ENCODE results near the gene GGA3.
A peak's percentile ranks its signal among the peaks of the same experiment; 100 is the strongest.
"Not testable (repeated sequence)": the region's sequence is repeated elsewhere in the genome, so short reads cannot be mapped to it uniquely, and the experiment has no call there.

GGA3 gene

GRCh38 chr17:75231741-75232464 lies 29.5 kb downstream of the GGA3 start:
- H3K9me3 ChIP-seq (ENCODE audit: control insufficient read depth in 1 of 2, low read length in 2 of 2), result no peaks in the 10 kb centered on the region
- no peak overlapping the region for H3K4me3 ChIP-seq (ENCODE audit: low read depth in 1 of 2, low read length in 2 of 2)
- H3K27me3 ChIP-seq (ENCODE audit: low read depth, low read length), result no peaks in the 10 kb centered on the region
- no peak overlapping the region for H3K27ac ChIP-seq (ENCODE audit: low read length)
- H3K4me1 ChIP-seq (ENCODE audit: control insufficient read depth in 1 of 2, insufficient read depth in 2 of 2, low read length in 2 of 2), result peaks cover 0 to 6% of the 10 kb centered on the region in 2 donors
- H3K36me3 ChIP-seq (ENCODE audit: control insufficient read depth in 1 of 2, insufficient read depth in 2 of 2, low read length in 2 of 2), result peaks cover 54 to 69% of the 10 kb centered on the region in 2 donors

GRCh38 chr17:75231071-75231470 lies 30.3 kb downstream of the GGA3 start:
- Histone ChIP-seq H3K27me3 (ENCODE audit: low read depth, low read length) (no peaks in the 10 kb centered on the region), H3K4me1 (ENCODE audit: control insufficient read depth in 1 of 2, insufficient read depth in 2 of 2, low read length in 2 of 2) (peaks cover 0 to 6% of the 10 kb centered on the region in 2 donors), H3K27ac (ENCODE audit: low read length) (no peak overlapping the region), H3K4me3 (ENCODE audit: low read depth in 1 of 2, low read length in 2 of 2) (no peak overlapping the region), H3K36me3 (ENCODE audit: control insufficient read depth in 1 of 2, insufficient read depth in 2 of 2, low read length in 2 of 2) (peaks cover 54 to 69% of the 10 kb centered on the region in 2 donors), H3K9me3 (ENCODE audit: control insufficient read depth in 1 of 2, low read length in 2 of 2) (no peaks in the 10 kb centered on the region)

- peaks cover 0 to 6% of the 10 kb centered on the region in 2 donors for H3K4me1 ChIP-seq (ENCODE audit: control insufficient read depth in 1 of 2, insufficient read depth in 2 of 2, low read length in 2 of 2)
- no peaks in the 10 kb centered on the region for H3K27me3 ChIP-seq (ENCODE audit: low read depth, low read length)
- no peaks in the 10 kb centered on the region for H3K9me3 ChIP-seq (ENCODE audit: control insufficient read depth in 1 of 2, low read length in 2 of 2)
- no peak overlapping the region for H3K4me3 ChIP-seq (ENCODE audit: low read depth in 1 of 2, low read length in 2 of 2)
- peak overlapping the region; percentile 33 for H3K27ac ChIP-seq (ENCODE audit: low read length)
- peaks cover 50 to 69% of the 10 kb centered on the region in 2 donors for H3K36me3 ChIP-seq (ENCODE audit: control insufficient read depth in 1 of 2, insufficient read depth in 2 of 2, low read length in 2 of 2)
Measured at GRCh38 chr17:75228847-75229246, 32.6 kb downstream of the GGA3 start.

GRCh38 chr17:75228305-75228704 lies 33.1 kb downstream of the GGA3 start:
- Histone ChIP-seq H3K4me1 (ENCODE audit: control insufficient read depth in 1 of 2, insufficient read depth in 2 of 2, low read length in 2 of 2) (peaks cover 0 to 6% of the 10 kb centered on the region in 2 donors), H3K36me3 (ENCODE audit: control insufficient read depth in 1 of 2, insufficient read depth in 2 of 2, low read length in 2 of 2) (peaks cover 50 to 69% of the 10 kb centered on the region in 2 donors), H3K27me3 (ENCODE audit: low read depth, low read length) (no peaks in the 10 kb centered on the region), H3K4me3 (ENCODE audit: low read depth in 1 of 2, low read length in 2 of 2) (no peak overlapping the region), H3K9me3 (ENCODE audit: control insufficient read depth in 1 of 2, low read length in 2 of 2) (no peaks in the 10 kb centered on the region), H3K27ac (ENCODE audit: low read length) (peak overlapping the region; percentile 33)

GRCh38 chr17:75227729-75228128 lies 33.7 kb downstream of the GGA3 start:
- no peak overlapping the region for H3K27ac ChIP-seq (ENCODE audit: low read length)
- peaks cover 0 to 6% of the 10 kb centered on the region in 2 donors for H3K4me1 ChIP-seq (ENCODE audit: control insufficient read depth in 1 of 2, insufficient read depth in 2 of 2, low read length in 2 of 2)
- no peaks in the 10 kb centered on the region for H3K27me3 ChIP-seq (ENCODE audit: low read depth, low read length)
- H3K36me3 ChIP-seq (ENCODE audit: control insufficient read depth in 1 of 2, insufficient read depth in 2 of 2, low read length in 2 of 2), result peaks cover 45 to 65% of the 10 kb centered on the region in 2 donors
- H3K4me3 ChIP-seq (ENCODE audit: low read depth in 1 of 2, low read length in 2 of 2), result no peak overlapping the region
- no peaks in the 10 kb centered on the region for H3K9me3 ChIP-seq (ENCODE audit: control insufficient read depth in 1 of 2, low read length in 2 of 2)

- H3K27me3 ChIP-seq (ENCODE audit: low read depth, low read length), result no peaks in the 10 kb centered on the region
- H3K27ac ChIP-seq (ENCODE audit: low read length), result no peak overlapping the region
- H3K36me3 ChIP-seq (ENCODE audit: control insufficient read depth in 1 of 2, insufficient read depth in 2 of 2, low read length in 2 of 2), result peaks cover 39 to 54% of the 10 kb centered on the region in 2 donors
- H3K4me1 ChIP-seq (ENCODE audit: control insufficient read depth in 1 of 2, insufficient read depth in 2 of 2, low read length in 2 of 2), result peaks cover 0 to 6% of the 10 kb centered on the region in 2 donors
- H3K4me3 ChIP-seq (ENCODE audit: low read depth in 1 of 2, low read length in 2 of 2), result no peak overlapping the region
- no peaks in the 10 kb centered on the region for H3K9me3 ChIP-seq (ENCODE audit: control insufficient read depth in 1 of 2, low read length in 2 of 2)
Measured at GRCh38 chr17:75225016-75225415, 36.4 kb downstream of the GGA3 start.

- peaks cover 39 to 59% of the 10 kb centered on the region in 2 donors for H3K36me3 ChIP-seq (ENCODE audit: control insufficient read depth in 1 of 2, insufficient read depth in 2 of 2, low read length in 2 of 2)
- H3K27me3 ChIP-seq (ENCODE audit: low read depth, low read length), result no peaks in the 10 kb centered on the region
- H3K4me3 ChIP-seq (ENCODE audit: low read depth in 1 of 2, low read length in 2 of 2), result no peak overlapping the region
- no peak overlapping the region for H3K27ac ChIP-seq (ENCODE audit: low read length)
- H3K9me3 ChIP-seq (ENCODE audit: control insufficient read depth in 1 of 2, low read length in 2 of 2), result no peaks in the 10 kb centered on the region
- no peaks in the 10 kb centered on the region for H3K4me1 ChIP-seq (ENCODE audit: control insufficient read depth in 1 of 2, insufficient read depth in 2 of 2, low read length in 2 of 2)
Measured at GRCh38 chr17:75219815-75220214, 41.6 kb downstream of the GGA3 start.

- Histone ChIP-seq H3K36me3 (ENCODE audit: control insufficient read depth in 1 of 2, insufficient read depth in 2 of 2, low read length in 2 of 2) (peaks cover 46 to 63% of the 10 kb centered on the region in 2 donors), H3K27ac (ENCODE audit: low read length) (no peak overlapping the region)
Measured at GRCh38 chr17:75218131-75218530, 43.3 kb downstream of the GGA3 start.

GRCh38 chr17:75209061-75209460 lies 52.3 kb downstream of the GGA3 start:
- H3K36me3 ChIP-seq (ENCODE audit: control insufficient read depth in 1 of 2, insufficient read depth in 2 of 2, low read length in 2 of 2), result peaks cover 21 to 43% of the 10 kb centered on the region in 2 donors
- no peak overlapping the region for H3K27ac ChIP-seq (ENCODE audit: low read length)

More at GRCh38 chr17:75218131-75218530, 43.3 kb downstream of the GGA3 start:
- Histone ChIP-seq H3K9me3 (ENCODE audit: control insufficient read depth in 1 of 2, low read length in 2 of 2) (no peaks in the 10 kb centered on the region), H3K27me3 (ENCODE audit: low read depth, low read length) (no peaks in the 10 kb centered on the region), H3K4me1 (ENCODE audit: control insufficient read depth in 1 of 2, insufficient read depth in 2 of 2, low read length in 2 of 2) (no peaks in the 10 kb centered on the region), H3K4me3 (ENCODE audit: low read depth in 1 of 2, low read length in 2 of 2) (no peak overlapping the region)

GRCh38 chr17:75208161-75208560 lies 53.2 kb downstream of the GGA3 start:
- Histone ChIP-seq H3K9me3 (ENCODE audit: control insufficient read depth in 1 of 2, low read length in 2 of 2) (no peaks in the 10 kb centered on the region), H3K4me3 (ENCODE audit: low read depth in 1 of 2, low read length in 2 of 2) (no peak overlapping the region), H3K27ac (ENCODE audit: low read length) (no peak overlapping the region), H3K36me3 (ENCODE audit: control insufficient read depth in 1 of 2, insufficient read depth in 2 of 2, low read length in 2 of 2) (peaks cover 18 to 37% of the 10 kb centered on the region in 2 donors), H3K27me3 (ENCODE audit: low read depth, low read length) (no peaks in the 10 kb centered on the region), H3K4me1 (ENCODE audit: control insufficient read depth in 1 of 2, insufficient read depth in 2 of 2, low read length in 2 of 2) (peaks cover 0 to 10% of the 10 kb centered on the region in 2 donors)

More at GRCh38 chr17:75209061-75209460, 52.3 kb downstream of the GGA3 start:
- peaks cover 0 to 10% of the 10 kb centered on the region in 2 donors for H3K4me1 ChIP-seq (ENCODE audit: control insufficient read depth in 1 of 2, insufficient read depth in 2 of 2, low read length in 2 of 2)
- H3K9me3 ChIP-seq (ENCODE audit: control insufficient read depth in 1 of 2, low read length in 2 of 2), result no peaks in the 10 kb centered on the region
- H3K4me3 ChIP-seq (ENCODE audit: low read depth in 1 of 2, low read length in 2 of 2), result no peak overlapping the region
- no peaks in the 10 kb centered on the region for H3K27me3 ChIP-seq (ENCODE audit: low read depth, low read length)

GRCh38 chr17:75207760-75208159 lies 53.6 kb downstream of the GGA3 start:
- Histone ChIP-seq H3K4me1 (ENCODE audit: control insufficient read depth in 1 of 2, insufficient read depth in 2 of 2, low read length in 2 of 2) (peaks cover 0 to 10% of the 10 kb centered on the region in 2 donors), H3K27me3 (ENCODE audit: low read depth, low read length) (no peaks in the 10 kb centered on the region), H3K27ac (ENCODE audit: low read length) (no peak overlapping the region), H3K4me3 (ENCODE audit: low read depth in 1 of 2, low read length in 2 of 2) (no peak overlapping the region), H3K36me3 (ENCODE audit: control insufficient read depth in 1 of 2, insufficient read depth in 2 of 2, low read length in 2 of 2) (peaks cover 14 to 33% of the 10 kb centered on the region in 2 donors), H3K9me3 (ENCODE audit: control insufficient read depth in 1 of 2, low read length in 2 of 2) (no peaks in the 10 kb centered on the region)

GRCh38 chr17:75207050-75207407 lies 54.4 kb downstream of the GGA3 start:
- H3K27me3 ChIP-seq (ENCODE audit: low read depth, low read length), result not testable (repeated sequence)

More at GRCh38 chr17:75207050-75207407, 54.4 kb downstream of the GGA3 start:
- Histone ChIP-seq H3K36me3 (ENCODE audit: control insufficient read depth in 1 of 2, insufficient read depth in 2 of 2, low read length in 2 of 2) (peaks cover 14 to 26% of the 10 kb centered on the region in 2 donors), H3K4me1 (ENCODE audit: control insufficient read depth in 1 of 2, insufficient read depth in 2 of 2, low read length in 2 of 2) (peaks cover 0 to 10% of the 10 kb centered on the region in 2 donors), H3K4me3 (ENCODE audit: low read depth in 1 of 2, low read length in 2 of 2) (peak overlapping the region in 1 of 2 donors; percentile 76)
- H3K27ac ChIP-seq (ENCODE audit: low read length); H3K9me3 ChIP-seq (ENCODE audit: control insufficient read depth in 1 of 2, low read length in 2 of 2): not testable (repeated sequence)
